Rectal smooth muscle tissue (tissue), 1 donor: ENCODE data around the gene ICAM1.

Experiments
- H3K27ac ChIP-seq: one replicate; pipeline ENCODE4 v1.7.0; 2013; ENCODE audit warnings: low read depth, low read length, inconsistent platforms
- H3K27me3 ChIP-seq: one replicate; pipeline ENCODE4 v1.7.0; 2013; ENCODE audit warnings: low read length; ENCODE audit not compliant: control insufficient read depth, insufficient read depth
- H3K36me3 ChIP-seq: one replicate; pipeline ENCODE4 v1.7.0; 2013; ENCODE audit warnings: low read length; ENCODE audit not compliant: control insufficient read depth, insufficient read depth
- H3K4me1 ChIP-seq: one replicate; pipeline ENCODE4 v1.7.0; 2013; ENCODE audit warnings: low read length; ENCODE audit not compliant: control insufficient read depth, insufficient read depth
- H3K4me3 ChIP-seq: one replicate; pipeline ENCODE4 v1.7.0; 2013; ENCODE audit warnings: low read length
- H3K9ac ChIP-seq: one replicate; pipeline ENCODE4 v1.7.0; 2013; ENCODE audit warnings: low read length

The ICAM1 gene

GRCh38 chr19:10317045-10317856 is 46.3 kb downstream of the ICAM1 start:
- no peaks in the 10 kb centered on the region for H3K27me3 ChIP-seq
- no peak overlapping the region for H3K4me3 ChIP-seq
- no peak overlapping the region for H3K27ac ChIP-seq
- no peaks in the 10 kb centered on the region for H3K4me1 ChIP-seq
- no peak overlapping the region for H3K9ac ChIP-seq
- H3K36me3 ChIP-seq: peaks cover 29% of the 10 kb centered on the region

- Histone ChIP-seq H3K4me1 (no peaks in the 10 kb centered on the region), H3K27me3 (no peaks in the 10 kb centered on the region), H3K36me3 (peaks cover 33% of the 10 kb centered on the region), H3K27ac (no peak overlapping the region), H3K9ac (no peak overlapping the region), H3K4me3 (no peak overlapping the region)
These were observed 47.0 kb downstream of the ICAM1 start for GRCh38 chr19:10317857-10318462.

- H3K4me1 ChIP-seq: no peaks in the 10 kb centered on the region
- no peak overlapping the region for H3K4me3 ChIP-seq
- H3K27me3 ChIP-seq: no peaks in the 10 kb centered on the region
- H3K36me3 ChIP-seq: peaks cover 37% of the 10 kb centered on the region
- no peak overlapping the region for H3K27ac ChIP-seq
- no peak overlapping the region for H3K9ac ChIP-seq
These were observed 48.1 kb downstream of the ICAM1 start for GRCh38 chr19:10318807-10319682.

- Histone ChIP-seq H3K4me1 (no peaks in the 10 kb centered on the region), H3K27me3 (no peaks in the 10 kb centered on the region), H3K27ac (no peak overlapping the region), H3K36me3 (peaks cover 35% of the 10 kb centered on the region), H3K4me3 (no peak overlapping the region), H3K9ac (no peak overlapping the region)
These were observed 49.9 kb downstream of the ICAM1 start for GRCh38 chr19:10320602-10321416.

GRCh38 chr19:10321417-10321797 is 50.5 kb downstream of the ICAM1 start:
- H3K36me3 ChIP-seq: peaks cover 36% of the 10 kb centered on the region

GRCh38 chr19:10321874-10322835 is 51.2 kb downstream of the ICAM1 start:
- Histone ChIP-seq H3K36me3 (peaks cover 36% of the 10 kb centered on the region), H3K9ac (no peak overlapping the region), H3K4me1 (no peaks in the 10 kb centered on the region), H3K27me3 (no peaks in the 10 kb centered on the region), H3K27ac (no peak overlapping the region), H3K4me3 (no peak overlapping the region)

More at GRCh38 chr19:10321417-10321797, 50.5 kb downstream of the ICAM1 start:
- Histone ChIP-seq H3K4me1 (no peaks in the 10 kb centered on the region), H3K27me3 (no peaks in the 10 kb centered on the region), H3K27ac (no peak overlapping the region), H3K9ac (no peak overlapping the region), H3K4me3 (no peak overlapping the region)

- Histone ChIP-seq H3K4me1 (no peaks in the 10 kb centered on the region), H3K36me3 (peaks cover 37% of the 10 kb centered on the region), H3K9ac (no peak overlapping the region), H3K4me3 (no peak overlapping the region), H3K27ac (no peak overlapping the region), H3K27me3 (no peaks in the 10 kb centered on the region)
These were observed 54.8 kb downstream of the ICAM1 start for GRCh38 chr19:10325732-10326131.

- peaks cover 6% of the 10 kb centered on the region for H3K4me1 ChIP-seq
- no peaks in the 10 kb centered on the region for H3K27me3 ChIP-seq
- no peak overlapping the region for H3K27ac ChIP-seq
- H3K4me3 ChIP-seq: no peak overlapping the region
- H3K36me3 ChIP-seq: peaks cover 25% of the 10 kb centered on the region
- H3K9ac ChIP-seq: no peak overlapping the region
These were observed 56.9 kb downstream of the ICAM1 start for GRCh38 chr19:10327793-10328192.

- Histone ChIP-seq H3K4me1 (peaks cover 7% of the 10 kb centered on the region), H3K36me3 (peaks cover 19% of the 10 kb centered on the region), H3K4me3 (no peak overlapping the region), H3K27me3 (no peaks in the 10 kb centered on the region), H3K27ac (no peak overlapping the region), H3K9ac (no peak overlapping the region)
These were observed 57.9 kb downstream of the ICAM1 start for GRCh38 chr19:10328558-10329429.

- Histone ChIP-seq H3K36me3 (peaks cover 19% of the 10 kb centered on the region), H3K9ac (no peak overlapping the region), H3K27ac (no peak overlapping the region)
These were observed 58.6 kb downstream of the ICAM1 start for GRCh38 chr19:10329555-10329954.

More at GRCh38 chr19:10329555-10329954, 58.6 kb downstream of the ICAM1 start:
- Histone ChIP-seq H3K27me3 (no peaks in the 10 kb centered on the region), H3K4me3 (no peak overlapping the region), H3K4me1 (peaks cover 12% of the 10 kb centered on the region)
